HL-60 (cell line): ENCODE data around the gene PCDHB5.
"Not testable (repeated sequence)": the region's sequence is repeated elsewhere in the genome, so short reads cannot be mapped to it uniquely, and the experiment has no call there.

ENCODE experiments used
- DNase-seq, 2 experiments: peaks; one replicate each; pipeline ENCODE4 v3.0.0-alpha.2; 2010 to 2020; ENCODE audit warnings: low read depth in 1 of 2, low spot score in 1 of 2
- H3K27ac ChIP-seq: fragments of 250-450 bp; sonication (Bioruptor Pico); replicated peaks from 2 replicates; pipeline ENCODE4 v1.5.1; 2020; ENCODE audit warnings: mild to moderate bottlenecking, moderate library complexity
- H3K27me3 ChIP-seq: fragments of 250-450 bp; sonication (Bioruptor Pico); 2 replicates; pipeline ENCODE4 v1.5.1; 2021; ENCODE audit warnings: mild to moderate bottlenecking, moderate library complexity; ENCODE audit not compliant: insufficient read depth, poor library complexity, severe bottlenecking
- H3K4me3 ChIP-seq: replicated peaks from 2 replicates; pipeline ENCODE4 v1.5.1; 2011; ENCODE audit warnings: mild to moderate bottlenecking, control low read depth, low read length; ENCODE audit not compliant: insufficient read depth
- CTCF ChIP-seq: IDR thresholded peaks from one replicate; pipeline ENCODE4 v1.5.1; 2011; ENCODE audit warnings: low read length, control low read depth, inconsistent platforms; ENCODE audit not compliant: insufficient read depth
- GABPA ChIP-seq: IDR thresholded peaks from 2 replicates; pipeline ENCODE4 v1.6.1; 2012; ENCODE audit warnings: low read depth
- POLR2AphosphoS5 ChIP-seq: IDR thresholded peaks from 2 replicates; pipeline ENCODE4 v1.6.1; 2012; ENCODE audit warnings: low read depth
- REST ChIP-seq: IDR thresholded peaks from 2 replicates; pipeline ENCODE4 v1.6.1; 2012; ENCODE audit warnings: low read depth; ENCODE audit not compliant: insufficient replicate concordance
- SPI1 ChIP-seq: IDR thresholded peaks from 2 replicates; pipeline ENCODE4 v1.6.1; 2012; ENCODE audit warnings: low read depth, mild to moderate bottlenecking, borderline replicate concordance

Gene PCDHB5

GRCh38 chr5:141182248-141182647 lies 47.2 kb downstream of the PCDHB5 start, which contains the start of gene PCDHB16:
Gene PCDHB16, plus strand, starts transcription at chr5:141182387. Its CDS starts 173 bp downstream, at chr5:141182560.
- no peak for DNase-seq
- no peak within 1 kb of the TSS for H3K27ac ChIP-seq
- no peaks in the 10 kb centered on the region for H3K27me3 ChIP-seq
- no peak within 1 kb of the TSS for H3K4me3 ChIP-seq
- TF ChIP-seq SPI1 (no peak), GABPA (no peak), REST (no peak), POLR2AphosphoS5 (no peak), CTCF (no peak)

GRCh38 chr5:141184117-141184855 lies 49.3 kb downstream of the PCDHB5 start:
- H3K4me3 ChIP-seq, H3K27me3 ChIP-seq, DNase-seq, H3K27ac ChIP-seq: not testable (repeated sequence)

- DNase-seq: no peak
- Histone ChIP-seq H3K4me3 (no peak within 1 kb of the TSS), H3K27ac (no peak within 1 kb of the TSS), H3K27me3 (no peaks in the 10 kb centered on the region)
- peak; percentile 23 for TF ChIP-seq CTCF
- no peak for TF ChIP-seq GABPA
Observed at GRCh38 chr5:141186897-141187512, 52.0 kb downstream of the PCDHB5 start, which contains the start of gene PCDHB9. Gene PCDHB9, plus strand, starts transcription at chr5:141187161. Its CDS starts 158 bp downstream, at chr5:141187319.
